SU-DHL-6 (cell line): ENCODE results near the gene SPAG9.

Source experiments
- H2AFZ ChIP-seq: fragments of 200-600 bp; sonication (generic); 2 replicates; pipeline ENCODE4 v1.6.1; 2014; ENCODE audit warnings: low read depth, mild to moderate bottlenecking, moderate library complexity, mixed read lengths, antibody characterized with exemption, low read length; ENCODE audit not compliant: severe bottlenecking
- H3F3A ChIP-seq: fragments of 200-600 bp; shearing (Covaris generic); 2 replicates; pipeline ENCODE4 v1.6.0; 2016; ENCODE audit warnings: antibody characterized with exemption, mild to moderate bottlenecking; ENCODE audit not compliant: insufficient read depth
- H3K27ac ChIP-seq: fragments of 200-600 bp; sonication (generic); 2 replicates; pipeline ENCODE4 v1.5.1; 2016; ENCODE audit warnings: low read depth, mild to moderate bottlenecking, low read length, moderate library complexity, mixed read lengths
- H3K27me3 ChIP-seq: fragments of 200-600 bp; sonication (generic), shearing (Covaris generic); 2 replicates; pipeline ENCODE4 v1.6.0; 2014; ENCODE audit warnings: mild to moderate bottlenecking, low read length
- H3K36me3 ChIP-seq: fragments of 200-600 bp; sonication (generic); 2 replicates; pipeline ENCODE4 v1.6.1; 2014; ENCODE audit warnings: mild to moderate bottlenecking, low read length, mixed read lengths
- H3K4me2 ChIP-seq: fragments of 300-600, 200-600 bp; shearing (Covaris generic), sonication (generic); 2 replicates; pipeline ENCODE4 v1.6.0; 2014; ENCODE audit warnings: low read length, low read depth, mild to moderate bottlenecking; ENCODE audit not compliant: poor library complexity, severe bottlenecking
- H3K4me3 ChIP-seq: fragments of 200-600 bp; sonication (generic); 2 replicates; pipeline ENCODE4 v1.5.1; 2014; ENCODE audit warnings: antibody characterized with exemption, low read length, mild to moderate bottlenecking, mixed read lengths; ENCODE audit not compliant: insufficient read depth, poor library complexity, severe bottlenecking
- H3K79me2 ChIP-seq: fragments of 200-600 bp; sonication (generic); 2 replicates; pipeline ENCODE4 v1.6.1; 2014; ENCODE audit warnings: mild to moderate bottlenecking, low read length, moderate library complexity; ENCODE audit not compliant: insufficient read depth
- H3K9ac ChIP-seq: fragments of 200-600 bp; sonication (generic); 2 replicates; pipeline ENCODE4 v1.7.0; 2014; ENCODE audit warnings: mild to moderate bottlenecking, low read length
- H3K9me2 ChIP-seq: fragments of 200-600 bp; sonication (generic); replicated peaks from 2 replicates; pipeline ENCODE4 v1.6.1; 2014; ENCODE audit warnings: low read length; ENCODE audit not compliant: insufficient read depth
- H3K9me3 ChIP-seq: fragments of 200-600 bp; sonication (generic); 2 replicates; pipeline ENCODE4 v1.6.1; 2014; ENCODE audit warnings: low read length, mixed read lengths; ENCODE audit not compliant: insufficient read depth
- H4K20me1 ChIP-seq: fragments of 200-600 bp; sonication (generic); 2 replicates; pipeline ENCODE4 v1.6.1; 2014; ENCODE audit warnings: low read depth, mild to moderate bottlenecking, antibody characterized with exemption, low read length, moderate library complexity, mixed read lengths
- EZH2phosphoT487 ChIP-seq: fragments of 200-600 bp; sonication (generic), shearing (Covaris generic); conservative IDR thresholded peaks from 2 replicates; pipeline ENCODE4 v1.6.1; 2018; ENCODE audit warnings: mild to moderate bottlenecking, antibody characterized with exemption, low read length, moderate library complexity, mixed read lengths
- TF ChIP-seq, protein P1 (sequence below): fragments of 200-600 bp; sonication (generic); IDR thresholded peaks from one replicate; pipeline ENCODE4 v1.5.1; 2017; ENCODE audit warnings: antibody characterized with exemption, mild to moderate bottlenecking, low read length, moderate library complexity; ENCODE audit not compliant: insufficient read depth, poor library complexity, severe bottlenecking

The SPAG9 gene

DNA sequence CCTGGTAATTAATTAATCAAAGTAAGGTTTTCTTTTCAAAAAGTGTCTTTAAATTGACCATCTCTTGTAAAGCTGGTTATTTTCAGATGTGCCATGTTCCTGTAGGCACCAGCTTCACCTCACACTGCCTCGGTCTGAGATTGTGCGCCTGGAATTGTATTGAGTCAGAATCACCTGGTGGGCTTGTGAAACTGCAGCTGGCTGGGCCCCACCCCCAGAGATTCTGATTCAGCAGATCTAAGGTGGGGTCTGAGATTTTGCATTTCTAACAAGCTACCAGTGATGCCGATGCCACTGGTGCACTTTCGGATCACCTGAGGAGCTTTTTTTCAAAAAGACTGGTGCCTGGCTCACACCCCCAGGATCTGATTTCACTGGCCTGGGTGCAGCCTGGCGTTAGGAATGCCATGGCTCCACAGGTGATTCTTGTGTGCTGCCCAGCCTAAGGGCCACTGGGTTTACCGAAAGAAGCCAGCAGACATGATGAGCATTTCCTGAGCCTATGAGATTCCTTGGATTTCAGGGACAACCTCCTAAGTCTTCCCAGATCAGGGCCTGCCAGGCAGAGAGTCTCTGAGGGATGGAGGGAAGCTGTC is 195.3 kb downstream of the SPAG9 start:
- no peaks in the 10 kb centered on the region for H3K9me3 ChIP-seq
- H3K9me2 ChIP-seq = no peaks in the 10 kb centered on the region
- no peak overlapping the region for H3K27ac ChIP-seq
- H3F3A ChIP-seq = no peaks in the 10 kb centered on the region
- H3K27me3 ChIP-seq = no peaks in the 10 kb centered on the region
- TF ChIP-seq EZH2phosphoT487 = no peak
- TF ChIP-seq, protein P1, sequence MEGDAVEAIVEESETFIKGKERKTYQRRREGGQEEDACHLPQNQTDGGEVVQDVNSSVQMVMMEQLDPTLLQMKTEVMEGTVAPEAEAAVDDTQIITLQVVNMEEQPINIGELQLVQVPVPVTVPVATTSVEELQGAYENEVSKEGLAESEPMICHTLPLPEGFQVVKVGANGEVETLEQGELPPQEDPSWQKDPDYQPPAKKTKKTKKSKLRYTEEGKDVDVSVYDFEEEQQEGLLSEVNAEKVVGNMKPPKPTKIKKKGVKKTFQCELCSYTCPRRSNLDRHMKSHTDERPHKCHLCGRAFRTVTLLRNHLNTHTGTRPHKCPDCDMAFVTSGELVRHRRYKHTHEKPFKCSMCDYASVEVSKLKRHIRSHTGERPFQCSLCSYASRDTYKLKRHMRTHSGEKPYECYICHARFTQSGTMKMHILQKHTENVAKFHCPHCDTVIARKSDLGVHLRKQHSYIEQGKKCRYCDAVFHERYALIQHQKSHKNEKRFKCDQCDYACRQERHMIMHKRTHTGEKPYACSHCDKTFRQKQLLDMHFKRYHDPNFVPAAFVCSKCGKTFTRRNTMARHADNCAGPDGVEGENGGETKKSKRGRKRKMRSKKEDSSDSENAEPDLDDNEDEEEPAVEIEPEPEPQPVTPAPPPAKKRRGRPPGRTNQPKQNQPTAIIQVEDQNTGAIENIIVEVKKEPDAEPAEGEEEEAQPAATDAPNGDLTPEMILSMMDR = no peak
- no peaks in the 10 kb centered on the region for H4K20me1 ChIP-seq
- H3K4me2 ChIP-seq = no peak overlapping the region
- H3K9ac ChIP-seq = no peak overlapping the region
- H3K36me3 ChIP-seq = no peaks in the 10 kb centered on the region
- H3K79me2 ChIP-seq = no peaks in the 10 kb centered on the region
- H3K4me3 ChIP-seq = no peak overlapping the region
- no peak overlapping the region for H2AFZ ChIP-seq

DNA sequence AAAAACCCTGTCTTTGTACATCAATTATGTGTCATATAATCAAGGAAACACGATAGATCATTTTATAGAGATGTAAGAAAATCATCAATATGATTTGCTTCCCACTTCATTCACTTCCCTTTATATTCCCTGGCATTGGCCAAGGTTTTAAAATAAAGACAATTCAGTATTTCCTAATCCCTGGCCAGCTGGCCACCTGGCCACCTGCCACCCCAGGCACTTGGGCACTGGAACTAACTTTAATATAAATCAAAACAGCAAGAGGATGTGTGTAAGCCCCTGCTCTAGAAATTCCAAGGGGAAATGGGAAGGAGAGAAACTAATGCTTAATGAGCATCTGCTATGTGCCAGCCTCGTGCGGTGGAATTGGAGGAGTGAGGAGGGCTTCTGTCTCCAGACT is 195.9 kb downstream of the SPAG9 start:
- Histone ChIP-seq H3K9ac (no peak overlapping the region), H3K9me3 (no peaks in the 10 kb centered on the region), H3K27ac (no peak overlapping the region), H3K9me2 (no peaks in the 10 kb centered on the region), H2AFZ (no peak overlapping the region), H3K79me2 (no peaks in the 10 kb centered on the region), H3K4me3 (no peak overlapping the region), H3K4me2 (no peak overlapping the region), H3K27me3 (no peaks in the 10 kb centered on the region), H3F3A (no peaks in the 10 kb centered on the region), H3K36me3 (no peaks in the 10 kb centered on the region), H4K20me1 (no peaks in the 10 kb centered on the region)
- TF ChIP-seq, protein P1 = no peak
- TF ChIP-seq EZH2phosphoT487 = no peak

DNA sequence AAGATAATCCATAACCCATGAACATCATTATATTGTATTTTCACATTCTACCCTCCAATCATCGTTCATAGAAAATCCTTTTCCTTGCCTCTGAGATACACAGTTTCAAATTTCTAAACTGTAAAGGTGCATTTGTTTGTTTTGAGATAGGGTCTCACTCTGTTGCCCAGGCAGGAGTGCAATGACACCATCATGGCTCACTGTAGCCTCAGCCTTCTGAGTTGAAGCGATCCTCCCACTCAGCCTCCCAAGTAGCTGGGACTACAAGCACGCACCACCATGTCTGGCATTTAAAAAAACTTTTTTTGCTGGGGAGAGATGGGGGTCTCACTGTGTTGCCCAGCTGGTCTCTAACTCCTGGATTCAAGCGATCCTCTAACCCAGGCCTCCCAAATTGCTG is 196.4 kb downstream of the SPAG9 start:
- no peak overlapping the region for H3K4me2 ChIP-seq
- H4K20me1 ChIP-seq = no peaks in the 10 kb centered on the region

More for the DNA sequence above, 196.4 kb downstream of the SPAG9 start:
- Histone ChIP-seq H3K9me3 (no peaks in the 10 kb centered on the region), H3K27ac (no peak overlapping the region), H3F3A (no peaks in the 10 kb centered on the region), H3K9me2 (no peaks in the 10 kb centered on the region), H3K9ac (no peak overlapping the region), H3K4me3 (no peak overlapping the region), H2AFZ (no peak overlapping the region), H3K27me3 (no peaks in the 10 kb centered on the region), H3K79me2 (no peaks in the 10 kb centered on the region), H3K36me3 (no peaks in the 10 kb centered on the region)
- no peak for TF ChIP-seq EZH2phosphoT487
- TF ChIP-seq, protein P1 = no peak
